Cerebellar cortex (tissue), 1 donor: ENCODE measurements around the gene OPRD1.
"Not testable (repeated sequence)": the region's sequence is repeated elsewhere in the genome, so short reads cannot be mapped to it uniquely, and the experiment has no call there.

Source experiments
- DNase-seq: peaks from one replicate; pipeline ENCODE4 v3.0.0-alpha.2; 2015; ENCODE audit warnings: low spot score

OPRD1 gene

DNA sequence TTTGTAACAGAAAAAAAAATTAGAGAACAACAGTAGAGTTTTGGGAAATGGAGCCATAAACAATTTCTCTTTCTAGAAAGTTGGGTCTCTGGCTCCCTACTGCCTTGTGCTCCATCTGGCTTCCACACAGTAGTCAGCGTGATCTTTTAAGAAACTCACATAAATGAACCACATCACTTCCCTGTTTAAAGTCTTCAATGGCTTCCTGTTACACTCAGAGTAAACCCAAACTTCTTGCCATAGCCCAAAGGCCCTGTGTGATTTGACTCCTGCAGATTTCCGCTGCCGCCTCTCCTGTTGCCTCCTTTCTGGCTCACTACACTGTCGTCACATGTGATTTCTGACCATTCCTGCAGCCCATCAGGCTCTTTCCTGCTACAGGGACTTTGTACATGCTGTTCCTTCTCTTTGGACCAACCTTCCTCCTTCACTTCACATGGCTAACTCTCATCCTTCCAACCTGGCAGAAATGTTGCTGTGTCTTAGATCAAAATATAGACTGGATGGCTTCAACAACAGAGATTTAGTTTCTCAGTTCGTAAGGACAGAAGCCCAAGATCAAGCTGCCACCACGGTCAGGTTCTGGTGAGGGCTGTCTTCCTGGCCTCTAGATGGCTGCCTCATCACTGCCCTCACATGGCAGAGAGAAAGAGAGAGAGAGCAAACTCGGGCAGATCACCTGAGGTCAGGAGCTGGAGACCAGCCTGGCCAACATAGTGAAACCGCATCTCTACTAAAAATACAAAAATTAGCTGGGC lies 34.0 kb downstream of the OPRD1 start:
- peak; percentile 23 for DNase-seq

DNA sequence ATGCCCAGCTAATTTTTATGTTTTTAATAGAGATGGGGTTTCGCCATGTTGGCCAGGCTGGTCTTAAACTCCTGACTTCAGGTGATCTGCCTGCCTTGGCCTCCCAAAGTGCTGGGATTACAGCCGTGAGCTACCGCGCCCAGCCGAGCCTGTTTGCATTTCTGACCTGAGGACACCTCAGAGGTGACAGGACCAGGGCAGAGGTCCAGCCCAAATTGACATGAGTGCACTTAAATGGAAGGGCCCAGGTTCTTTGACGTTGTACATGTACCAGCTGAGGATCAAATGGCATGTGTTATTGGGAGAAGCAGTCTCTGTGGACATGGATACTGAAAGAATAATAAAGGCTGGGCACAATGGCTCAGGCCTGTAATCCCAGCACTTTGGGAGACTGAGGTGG lies 35.2 kb downstream of the OPRD1 start:
- not testable (repeated sequence) for DNase-seq

DNA sequence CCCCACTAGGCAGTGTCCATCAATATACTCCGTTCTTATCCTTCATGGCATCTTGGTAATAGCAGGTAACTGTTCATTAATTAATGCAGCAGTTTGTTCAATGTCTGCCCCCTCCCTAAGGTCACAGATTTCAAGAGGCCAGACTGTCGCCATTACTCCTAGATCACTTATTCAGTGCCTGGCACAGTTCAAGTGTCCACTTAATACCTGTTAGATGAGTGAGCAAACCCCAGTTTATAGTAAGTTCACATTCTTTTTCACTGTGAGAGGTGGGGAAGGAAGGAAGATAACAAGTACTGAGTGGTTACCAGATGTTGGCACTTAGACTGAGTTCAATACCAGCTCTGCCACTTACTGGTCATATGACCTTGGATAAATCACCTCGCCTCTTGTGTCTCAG lies 36.4 kb downstream of the OPRD1 start:
- no peak for DNase-seq

DNA sequence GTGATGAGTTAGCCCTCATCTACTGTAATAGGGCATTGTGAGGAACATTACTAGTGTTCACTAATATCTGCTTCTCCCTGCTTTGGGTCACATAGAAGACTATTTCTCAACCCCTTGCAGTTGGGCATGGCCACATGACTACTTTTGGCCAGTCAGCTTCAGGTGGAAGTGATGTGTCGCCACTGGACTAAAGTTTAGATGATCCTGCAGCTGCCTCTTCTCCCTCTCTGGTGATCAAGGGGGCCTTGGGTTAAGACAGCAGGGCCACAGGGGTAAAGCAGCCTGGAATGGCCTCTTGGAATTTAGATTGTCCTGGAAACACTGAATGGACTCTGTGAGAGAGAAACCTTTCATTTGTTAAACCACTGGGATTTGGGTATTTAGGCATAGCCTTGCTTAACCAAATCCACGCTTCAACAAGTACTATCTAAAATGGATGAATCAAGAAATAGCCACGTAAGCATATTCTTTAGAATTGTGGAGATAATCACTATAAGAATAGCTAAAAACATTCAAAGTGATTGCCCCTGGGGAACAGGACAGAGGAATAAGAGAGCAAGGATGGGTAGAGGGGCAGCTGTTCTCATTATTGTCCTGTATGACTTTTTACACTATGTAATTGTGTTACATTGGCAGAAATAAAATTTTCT lies 41.2 kb downstream of the OPRD1 start:
- DNase-seq = no peak

DNA sequence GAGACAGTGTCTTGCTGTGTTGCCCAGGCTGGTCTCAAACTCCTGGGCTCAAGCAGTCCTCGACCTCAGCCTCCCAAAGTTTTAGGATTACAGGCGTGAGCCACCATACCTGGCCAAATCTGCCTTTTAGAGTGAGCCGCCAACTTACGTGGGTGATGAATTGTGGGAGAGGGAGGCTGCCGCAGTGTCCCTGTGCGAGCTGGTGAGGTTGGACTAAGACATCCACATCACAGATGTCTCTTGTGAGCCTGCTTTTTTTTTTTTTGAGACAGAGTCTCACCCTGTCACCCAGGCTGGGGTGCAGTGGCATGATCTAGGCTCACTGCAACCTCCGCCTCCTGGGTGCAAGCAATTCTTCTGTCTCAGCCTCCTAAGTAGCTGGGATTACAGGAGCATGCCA lies 42.4 kb downstream of the OPRD1 start:
- not testable (repeated sequence) for DNase-seq

DNA sequence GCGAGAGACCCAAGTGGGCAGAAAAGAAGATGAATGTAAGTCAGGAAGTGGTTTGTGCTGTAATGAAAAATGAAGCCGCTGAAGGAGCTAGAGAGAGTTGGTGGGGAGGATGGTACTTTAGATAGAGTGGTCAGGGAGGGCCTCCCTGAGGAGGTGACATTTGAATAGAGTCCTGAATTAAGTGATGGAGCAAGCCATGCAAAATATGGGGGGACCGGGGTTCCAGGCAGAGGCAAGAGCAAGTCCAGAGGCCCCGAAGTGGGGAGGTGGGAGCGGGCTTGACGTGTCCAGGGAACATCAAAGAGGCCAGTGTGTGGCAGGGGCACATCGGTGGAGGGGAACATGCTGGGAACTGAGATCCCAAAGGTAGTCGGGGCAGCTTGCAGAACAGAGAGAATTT lies 43.1 kb downstream of the OPRD1 start:
- DNase-seq = no peak

DNA sequence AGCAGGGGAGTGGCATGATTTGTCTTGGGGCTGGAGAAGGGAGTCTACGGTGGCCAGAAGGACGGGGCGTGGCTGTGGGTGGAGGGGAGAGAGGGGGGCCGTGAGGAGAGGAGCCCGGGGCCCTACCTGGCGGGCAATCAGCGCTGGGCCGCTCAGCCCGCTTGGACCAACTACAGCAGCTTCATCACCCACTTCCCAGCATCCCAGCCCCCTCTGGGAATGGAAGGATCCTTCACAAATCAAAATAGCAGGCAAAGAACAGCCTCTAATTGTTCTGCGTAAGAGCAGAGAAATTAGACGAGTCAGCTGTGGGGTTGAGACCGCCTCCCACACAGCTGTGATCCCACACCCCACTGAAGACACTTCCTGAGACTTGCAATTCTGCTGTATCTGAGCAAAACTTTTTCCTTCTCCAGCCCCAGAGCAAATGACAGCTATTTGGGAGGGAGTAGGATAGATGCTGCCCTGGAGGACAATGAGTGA lies 43.5 kb downstream of the OPRD1 start:
- DNase-seq = no peak

DNA sequence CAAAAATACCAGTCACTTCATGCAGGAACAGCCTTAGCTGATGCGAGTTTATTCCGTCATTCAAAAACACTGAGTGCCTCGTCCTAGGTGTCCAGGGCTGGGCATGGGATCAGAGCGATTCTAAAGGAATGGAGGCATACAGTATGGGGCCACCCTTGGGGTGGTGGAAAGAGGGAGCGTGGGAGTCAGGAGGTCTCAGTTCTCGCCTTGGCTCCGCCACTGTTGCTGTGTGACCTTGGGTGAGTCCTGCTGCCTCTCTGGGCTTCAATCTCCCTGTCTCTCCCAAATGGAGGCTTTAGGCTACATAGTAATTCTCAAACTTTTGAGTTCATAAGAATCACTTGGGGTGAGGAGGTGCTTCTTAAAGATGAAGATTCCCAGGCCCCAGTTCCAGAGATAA lies 44.0 kb downstream of the OPRD1 start:
- no peak for DNase-seq

DNA sequence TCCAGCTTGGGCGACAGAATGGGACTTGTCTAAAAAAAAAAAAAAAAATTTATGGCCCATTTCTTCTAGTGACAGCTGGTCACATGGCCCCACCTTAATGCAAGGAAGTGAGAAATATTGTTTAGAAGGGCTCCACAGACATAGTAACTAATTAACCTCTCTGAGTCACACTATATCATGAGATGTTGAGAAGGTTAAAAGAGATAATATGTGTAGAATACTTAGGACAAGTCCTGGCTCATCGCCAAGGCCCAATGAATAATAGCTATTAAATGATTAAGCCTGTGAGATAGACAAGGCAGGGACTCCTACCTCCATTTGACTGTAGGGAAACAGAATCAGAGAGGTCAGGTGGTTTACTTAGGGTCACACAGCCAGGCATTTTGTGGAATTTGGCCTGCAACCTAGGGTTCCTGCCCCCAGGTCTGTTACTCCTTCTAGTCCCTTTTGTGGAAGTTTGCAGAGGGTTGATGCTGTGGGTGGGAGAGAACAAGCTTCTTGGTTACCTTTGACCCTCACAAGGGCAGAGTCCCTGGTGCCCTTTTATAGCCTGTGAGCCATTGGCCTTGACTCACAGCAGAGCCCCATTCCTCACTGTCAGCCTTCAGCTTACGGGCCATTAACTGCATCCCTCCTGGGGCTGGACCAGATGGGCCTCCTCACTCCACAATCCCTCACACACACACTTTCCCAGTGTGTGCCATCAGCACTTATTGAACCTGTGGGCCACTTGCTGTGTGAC lies 48.5 kb downstream of the OPRD1 start:
- peak; percentile 78 for DNase-seq

DNA sequence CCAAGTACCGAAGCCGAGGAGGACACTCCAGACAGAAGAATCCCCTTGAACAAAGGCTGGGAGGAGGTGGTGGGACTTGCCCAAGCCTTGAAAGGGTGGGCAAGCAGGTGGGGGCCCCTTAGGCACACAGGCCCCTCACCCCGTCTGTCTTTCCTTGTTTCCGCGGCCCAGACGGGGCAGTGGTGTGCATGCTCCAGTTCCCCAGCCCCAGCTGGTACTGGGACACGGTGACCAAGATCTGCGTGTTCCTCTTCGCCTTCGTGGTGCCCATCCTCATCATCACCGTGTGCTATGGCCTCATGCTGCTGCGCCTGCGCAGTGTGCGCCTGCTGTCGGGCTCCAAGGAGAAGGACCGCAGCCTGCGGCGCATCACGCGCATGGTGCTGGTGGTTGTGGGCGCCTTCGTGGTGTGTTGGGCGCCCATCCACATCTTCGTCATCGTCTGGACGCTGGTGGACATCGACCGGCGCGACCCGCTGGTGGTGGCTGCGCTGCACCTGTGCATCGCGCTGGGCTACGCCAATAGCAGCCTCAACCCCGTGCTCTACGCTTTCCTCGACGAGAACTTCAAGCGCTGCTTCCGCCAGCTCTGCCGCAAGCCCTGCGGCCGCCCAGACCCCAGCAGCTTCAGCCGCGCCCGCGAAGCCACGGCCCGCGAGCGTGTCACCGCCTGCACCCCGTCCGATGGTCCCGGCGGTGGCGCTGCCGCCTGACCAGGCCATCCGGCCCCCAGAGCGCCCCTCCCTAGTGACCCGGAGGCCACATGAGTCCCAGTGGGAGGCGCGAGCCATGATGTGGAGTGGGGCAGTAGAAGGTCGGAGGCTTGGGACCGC lies 50.8 kb downstream of the OPRD1 start:
- no peak for DNase-seq

DNA sequence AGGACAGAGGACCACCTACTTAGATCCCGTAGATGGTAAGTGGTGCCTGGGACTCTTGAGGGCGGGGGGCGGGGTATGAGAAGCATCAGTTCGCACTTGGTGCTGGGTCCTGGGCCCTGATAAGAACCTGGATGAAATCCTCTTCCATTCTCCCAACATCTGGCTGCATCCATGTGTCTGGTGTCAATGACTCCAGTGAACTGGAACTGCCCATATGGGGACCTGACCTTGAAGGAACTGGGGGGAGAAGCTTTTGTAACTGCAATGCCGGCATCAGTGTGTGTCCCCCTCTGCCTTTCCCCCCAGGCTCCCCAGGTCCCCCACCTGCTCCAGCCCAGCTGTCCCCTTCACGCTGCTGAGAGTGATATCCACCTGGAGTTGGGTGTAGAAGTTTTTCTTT lies 52.7 kb downstream of the OPRD1 start:
- DNase-seq = no peak

DNA sequence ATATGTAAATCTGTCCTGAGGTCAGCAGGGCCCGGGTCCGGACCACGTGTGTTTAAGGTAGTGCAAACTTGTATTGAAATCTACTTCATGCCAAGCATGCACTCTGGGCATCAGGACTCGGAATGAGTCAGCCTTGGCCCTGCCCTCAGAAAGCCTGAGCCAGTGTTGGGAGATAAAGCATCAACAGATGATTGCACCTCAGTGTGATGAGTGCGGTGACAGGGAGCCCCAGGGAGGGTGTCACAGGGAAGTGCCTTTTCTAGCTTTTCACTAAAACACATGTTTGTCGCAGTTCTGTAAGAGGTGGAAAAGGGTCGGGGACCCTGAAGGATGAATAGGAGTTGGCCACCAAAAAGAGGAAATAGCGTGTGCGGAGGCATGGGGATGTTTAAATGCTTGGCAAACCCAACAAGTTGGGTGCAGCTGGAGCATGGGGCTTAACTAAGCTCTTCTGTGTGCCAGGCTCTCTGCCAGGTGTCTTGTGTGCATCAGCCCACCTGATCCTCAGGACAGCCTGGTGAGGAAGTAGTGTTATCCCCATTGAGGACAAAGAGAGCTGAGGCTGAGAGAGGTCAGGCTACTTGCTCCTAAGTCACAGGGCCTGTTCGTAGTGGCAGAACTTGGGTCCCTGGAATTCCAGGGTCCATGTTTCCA lies 54.2 kb downstream of the OPRD1 start:
- no peak for DNase-seq

DNA sequence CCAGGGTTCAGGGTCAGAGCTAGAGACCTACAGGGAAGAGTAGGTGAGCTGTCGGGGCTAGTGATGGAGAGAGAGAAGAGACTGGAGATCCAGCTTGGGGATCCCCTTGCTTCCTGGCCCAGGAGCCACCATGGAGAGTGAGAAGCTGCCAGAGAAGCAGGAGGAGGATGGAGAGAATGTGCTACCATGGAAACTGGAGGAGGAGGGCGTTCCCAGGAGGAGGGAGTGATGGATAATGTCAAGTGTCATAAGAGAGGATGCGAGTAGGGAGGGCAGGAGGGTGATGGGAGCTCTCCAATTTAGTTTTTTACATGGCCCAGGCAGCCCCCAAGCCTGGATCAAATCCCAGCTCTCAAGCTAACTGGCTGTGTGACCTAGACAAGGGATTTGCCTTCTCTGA lies 55.9 kb downstream of the OPRD1 start:
- no peak for DNase-seq

DNA sequence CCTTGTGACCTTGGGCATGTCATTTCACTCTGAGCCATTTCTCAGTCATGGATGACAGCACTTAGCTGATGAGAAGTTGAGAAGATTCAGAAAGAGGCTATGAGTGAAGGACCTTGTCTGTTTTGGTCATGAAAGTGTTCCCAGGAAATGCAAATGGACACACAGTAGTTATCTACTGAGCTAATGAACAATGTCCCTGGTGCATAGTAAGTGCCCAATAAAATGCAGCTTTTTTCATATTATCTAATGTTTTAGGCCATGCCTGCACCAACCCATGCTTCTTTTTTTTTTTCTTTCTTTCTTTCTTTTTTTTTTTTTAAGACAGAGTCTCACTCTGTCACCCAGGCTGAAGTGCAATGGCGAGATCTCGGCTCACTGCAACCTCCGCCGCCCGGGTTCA lies 58.0 kb downstream of the OPRD1 start:
- no peak for DNase-seq

DNA sequence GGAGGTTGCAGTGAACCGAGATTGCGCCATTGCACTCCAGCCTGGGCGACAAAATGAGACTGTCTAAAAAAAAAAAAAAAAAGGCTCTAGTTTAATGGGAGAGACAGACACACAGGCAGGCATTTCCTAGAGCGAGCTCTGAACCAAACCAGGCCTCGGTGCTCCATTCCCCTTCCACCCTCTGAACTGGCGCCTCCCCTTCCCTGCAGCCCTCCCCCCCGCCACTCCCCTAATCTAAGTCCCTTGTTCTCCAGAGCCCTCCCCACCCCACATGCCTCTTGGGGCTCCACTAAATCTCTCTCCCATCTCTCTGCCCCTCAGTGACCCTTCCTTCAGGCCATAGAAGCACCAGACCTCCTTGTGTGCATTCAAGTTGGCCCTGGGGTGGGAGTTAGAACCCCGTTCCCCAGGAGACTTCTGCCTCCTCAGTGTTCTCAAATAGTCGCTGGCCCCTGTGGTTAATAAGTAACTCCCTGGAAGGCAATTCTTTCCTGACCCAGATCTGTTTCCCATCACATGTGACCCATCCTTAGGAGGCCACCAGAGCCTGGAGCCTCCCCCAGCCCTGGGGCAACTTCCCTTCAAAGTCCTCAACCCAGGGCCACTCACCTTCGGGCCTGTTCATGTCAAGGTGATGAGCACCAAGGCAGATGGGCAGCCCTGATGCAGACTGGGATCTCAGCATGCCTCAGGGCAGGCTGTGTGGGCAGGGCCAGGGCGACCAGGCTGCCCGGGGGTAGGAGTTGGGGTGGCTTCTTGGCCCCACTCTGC lies 59.8 kb downstream of the OPRD1 start:
- no peak for DNase-seq

DNA sequence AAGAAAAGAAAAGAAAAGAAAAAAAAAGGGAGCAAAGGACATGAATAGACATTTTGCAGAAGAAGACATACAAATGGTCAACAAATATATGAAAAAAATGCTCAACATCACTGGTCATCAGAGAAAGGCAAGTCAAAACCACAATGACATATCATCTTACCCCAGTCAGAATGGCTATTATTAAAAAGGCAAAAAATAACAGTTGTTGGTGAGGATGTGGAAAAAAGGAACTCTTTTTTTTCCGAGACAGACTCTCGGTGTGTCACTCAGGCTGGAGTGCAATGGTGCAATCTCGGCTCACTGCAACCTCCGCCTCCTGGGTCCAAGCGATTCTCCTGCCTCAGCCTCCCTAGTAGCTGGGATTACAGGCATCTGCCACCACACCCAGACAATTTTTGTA lies 63.2 kb downstream of the OPRD1 start:
- DNase-seq = not testable (repeated sequence)

DNA sequence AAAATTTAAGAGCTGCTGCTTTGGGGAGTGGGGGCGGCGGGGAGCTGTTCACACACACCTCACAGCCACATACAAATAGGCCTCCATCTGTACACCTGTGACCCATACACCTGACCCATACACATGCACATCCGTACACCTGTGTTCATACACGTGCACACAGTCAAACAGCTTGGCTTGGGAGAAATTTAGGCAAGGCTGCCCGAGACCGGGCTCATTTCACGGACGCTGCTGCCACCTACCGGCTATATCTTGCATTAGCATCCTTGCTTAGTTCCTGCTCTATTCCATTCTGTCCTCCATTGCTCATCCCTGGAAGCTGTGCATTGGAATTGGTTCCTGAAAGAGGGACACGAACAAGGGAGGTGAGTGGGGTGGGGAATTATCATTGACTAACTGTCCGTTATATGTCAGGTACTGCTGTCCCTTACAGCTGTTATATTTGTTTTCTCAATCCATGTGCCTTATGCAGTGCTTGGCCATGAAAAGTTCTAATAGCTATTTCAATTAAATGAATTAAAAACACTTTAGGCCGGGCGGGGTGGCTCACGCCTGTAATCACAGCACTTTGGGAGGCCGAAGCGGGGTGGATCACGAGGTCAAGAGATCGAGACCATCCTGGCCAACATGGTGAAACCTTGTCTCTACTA lies 65.3 kb downstream of the OPRD1 start:
- DNase-seq = peak; percentile 89

DNA sequence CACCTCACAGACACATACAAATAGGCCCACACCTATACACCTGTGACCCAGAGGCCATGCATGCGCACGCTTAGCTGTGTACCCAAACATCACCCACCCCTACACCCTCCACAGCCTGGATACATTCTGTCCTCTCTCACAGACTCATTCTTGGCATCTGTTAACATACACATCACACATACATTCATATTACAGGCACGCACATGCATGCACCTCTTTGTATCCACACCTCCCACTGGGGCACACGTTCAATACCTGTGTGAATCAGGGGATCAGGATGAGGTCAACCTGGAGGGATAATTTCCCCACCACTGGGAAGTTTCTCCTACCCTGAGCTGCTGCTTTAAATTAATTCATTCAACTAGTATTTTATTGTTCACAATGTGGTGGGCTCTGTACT lies 66.8 kb downstream of the OPRD1 start:
- DNase-seq = no peak

DNA sequence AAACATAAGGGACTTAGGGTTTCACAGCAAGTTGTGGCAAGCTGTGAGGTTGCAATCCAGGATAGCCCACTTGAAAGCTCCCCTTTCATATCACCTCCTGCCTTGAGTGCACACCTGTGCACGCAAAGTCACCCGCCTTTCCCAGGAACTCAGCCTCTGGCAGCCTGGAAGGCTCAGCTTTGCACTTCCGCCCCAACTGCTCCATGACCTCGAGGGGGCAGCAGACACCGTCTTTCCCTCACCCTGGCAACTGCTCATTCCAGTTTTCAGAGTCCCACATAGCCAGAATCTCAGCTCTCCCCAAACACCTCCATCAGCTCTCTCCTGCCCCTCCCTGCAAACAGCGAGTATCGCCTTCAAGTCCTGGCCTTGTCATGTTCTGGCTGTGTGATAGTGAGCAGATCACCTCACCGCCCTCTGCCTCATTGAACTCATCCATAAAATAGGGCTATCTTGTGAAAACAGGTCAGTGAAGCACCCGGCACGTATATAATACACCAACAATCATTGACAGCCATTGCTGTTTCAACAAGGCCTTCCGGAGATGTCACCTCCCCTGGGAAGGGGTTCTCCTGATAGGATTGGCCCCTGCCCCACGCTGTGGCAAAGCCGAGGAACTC lies 70.1 kb downstream of the OPRD1 start:
- DNase-seq = peak; percentile 97

DNA sequence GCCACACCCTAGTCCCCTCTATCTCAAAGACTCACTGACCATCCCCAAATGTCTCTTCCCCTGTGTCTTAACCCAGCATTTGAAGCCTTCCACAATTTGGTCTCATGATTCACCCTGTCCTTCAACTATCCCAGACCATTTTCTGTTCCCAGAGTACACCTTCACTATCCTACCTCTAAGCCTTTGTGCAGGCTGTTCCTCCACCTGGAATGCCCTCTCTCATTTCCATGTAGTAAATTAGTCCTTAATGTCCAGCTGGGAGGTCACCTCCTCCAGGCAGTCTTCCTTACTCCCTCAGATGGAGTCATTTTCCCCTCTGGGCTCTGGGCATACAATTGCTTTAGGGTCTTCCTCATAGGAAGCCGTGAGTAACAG lies 71.3 kb downstream of the OPRD1 start:
- no peak for DNase-seq
